ENCODE measurements around the gene NT5DC3.

NT5DC3 gene

GRCh38 chr12:103805655-103806360, 35.2 kb downstream of the NT5DC3 start:
- TF ChIP-seq CTCF (IDR thresholded peaks at IDR 0.05; ENCODE audit: borderline replicate concordance, insufficient read depth, low read depth, low read length): no peak
- H3K4me3 ChIP-seq (ENCODE audit: low read depth, low read length): no peak overlapping the region

DNA sequence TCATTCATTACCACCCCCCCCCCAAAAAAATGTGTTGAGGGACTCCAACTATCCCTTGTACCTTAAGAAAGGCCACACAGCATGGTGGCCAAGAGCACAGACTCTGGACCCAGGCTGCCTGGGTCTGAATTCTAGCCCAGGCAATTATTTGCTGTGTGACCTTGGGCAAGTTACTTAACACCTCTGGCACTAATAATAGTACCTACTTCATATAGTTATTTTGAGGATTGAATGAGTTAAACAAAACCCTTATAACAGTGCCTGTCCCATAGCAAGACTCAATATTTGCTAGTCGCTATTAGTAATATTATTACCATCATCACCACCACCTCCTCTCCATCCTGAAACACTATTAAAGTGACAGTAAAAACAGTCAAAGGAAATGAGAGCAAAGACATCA, 37.2 kb downstream of the NT5DC3 start:
- no peak for TF ChIP-seq CTCF (IDR thresholded peaks at IDR 0.05; ENCODE audit: borderline replicate concordance, insufficient read depth, low read depth, low read length)
- H3K4me3 ChIP-seq (ENCODE audit: low read depth, low read length): no peak overlapping the region

GRCh38 chr12:103802586-103802886, 38.5 kb downstream of the NT5DC3 start:
- no peak for TF ChIP-seq CTCF (IDR thresholded peaks at IDR 0.05; ENCODE audit: borderline replicate concordance, insufficient read depth, low read depth, low read length)
- H3K4me3 ChIP-seq (ENCODE audit: low read depth, low read length): no peak overlapping the region

GRCh38 chr12:103801709-103802585, 39.1 kb downstream of the NT5DC3 start:
- no peak for TF ChIP-seq CTCF (IDR thresholded peaks at IDR 0.05; ENCODE audit: borderline replicate concordance, insufficient read depth, low read depth, low read length)
- no peak overlapping the region for H3K4me3 ChIP-seq (ENCODE audit: low read depth, low read length)

- no peak for TF ChIP-seq CTCF (IDR thresholded peaks at IDR 0.05; ENCODE audit: borderline replicate concordance, insufficient read depth, low read depth, low read length)
- H3K4me3 ChIP-seq (ENCODE audit: low read depth, low read length): no peak overlapping the region
These were observed 40.9 kb downstream of the NT5DC3 start for GRCh38 chr12:103799857-103800771.

DNA sequence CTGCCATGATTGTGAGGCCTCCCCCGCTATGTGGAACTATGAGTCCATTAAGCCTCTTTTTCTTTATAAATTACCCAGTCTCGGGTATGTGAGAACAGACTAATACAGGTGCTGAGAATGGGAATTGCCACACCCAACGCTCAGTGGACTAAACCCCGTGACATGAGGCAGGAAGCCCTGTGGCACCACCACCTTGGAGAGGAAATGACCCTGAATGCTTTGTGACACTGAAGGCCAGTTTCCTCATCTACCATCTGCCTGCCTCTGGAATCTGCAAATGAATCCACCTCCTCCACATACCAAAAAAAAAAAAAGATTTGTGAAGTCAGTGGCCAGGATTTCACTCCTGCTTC, 41.6 kb downstream of the NT5DC3 start:
- no peak for TF ChIP-seq CTCF (IDR thresholded peaks at IDR 0.05; ENCODE audit: borderline replicate concordance, insufficient read depth, low read depth, low read length)
- H3K4me3 ChIP-seq (ENCODE audit: low read depth, low read length): no peak overlapping the region

Data from GM12875 (cell line).